NCI-H1417 treated with DMSO at 0.1 percent for 48 hours (cell line): ENCODE measurements around the gene DOCK1.

Source experiments
- DNase-seq: peaks from one replicate; lab custom pipeline; 2025; lab: John Stamatoyannopoulos, UW

Gene DOCK1

GRCh38 chr10:127142856-127143255, 237.6 kb downstream of the DOCK1 start:
- DNase-seq = no peak

DNA sequence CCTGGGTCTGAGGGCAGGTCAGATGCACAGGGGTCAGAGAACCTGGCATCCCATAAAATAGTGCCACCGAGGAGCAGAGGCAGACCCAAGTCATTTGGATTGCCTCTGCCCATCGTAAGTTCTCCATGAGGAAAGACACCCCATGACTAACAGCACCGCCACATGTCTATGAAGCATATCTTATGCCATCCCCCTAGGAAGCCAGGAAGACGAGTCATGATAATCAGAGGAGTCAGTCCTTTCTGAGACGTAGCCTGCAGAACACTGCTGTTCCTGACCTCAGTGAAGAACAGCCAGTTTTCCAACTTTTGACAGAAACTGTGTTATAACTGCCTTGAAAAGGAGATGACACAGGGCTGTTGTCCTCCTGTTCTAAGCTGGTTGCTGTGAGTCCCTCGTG, 239.9 kb downstream of the DOCK1 start:
- no peak for DNase-seq

DNA sequence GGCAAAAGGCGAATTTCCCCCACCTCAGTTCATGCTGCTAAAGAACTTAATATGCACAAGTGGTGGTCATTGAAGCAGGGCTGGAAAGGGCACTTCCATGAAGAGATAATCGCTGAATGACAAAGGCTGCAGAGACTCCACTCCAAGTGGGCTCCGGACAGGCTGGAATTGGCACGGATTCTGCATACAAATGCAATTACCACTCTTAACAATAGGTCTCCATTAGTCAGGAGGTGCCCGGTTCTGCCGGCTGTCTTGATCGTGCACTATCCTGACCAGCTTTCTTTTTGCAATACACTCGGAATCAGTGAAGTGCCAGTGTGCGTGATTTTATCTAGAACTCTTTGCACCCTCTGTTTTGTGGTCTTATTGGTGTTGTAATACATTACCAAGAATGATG, 241.4 kb downstream of the DOCK1 start:
- DNase-seq = no peak

- no peak for DNase-seq
Measured at GRCh38 chr10:127148066-127148932, 243.1 kb downstream of the DOCK1 start.

GRCh38 chr10:127148933-127149220, 243.6 kb downstream of the DOCK1 start:
- no peak for DNase-seq

GRCh38 chr10:127149501-127150081, 244.4 kb downstream of the DOCK1 start:
- no peak for DNase-seq

- DNase-seq = no peak
Measured at GRCh38 chr10:127150136-127150535, 244.9 kb downstream of the DOCK1 start.

DNA sequence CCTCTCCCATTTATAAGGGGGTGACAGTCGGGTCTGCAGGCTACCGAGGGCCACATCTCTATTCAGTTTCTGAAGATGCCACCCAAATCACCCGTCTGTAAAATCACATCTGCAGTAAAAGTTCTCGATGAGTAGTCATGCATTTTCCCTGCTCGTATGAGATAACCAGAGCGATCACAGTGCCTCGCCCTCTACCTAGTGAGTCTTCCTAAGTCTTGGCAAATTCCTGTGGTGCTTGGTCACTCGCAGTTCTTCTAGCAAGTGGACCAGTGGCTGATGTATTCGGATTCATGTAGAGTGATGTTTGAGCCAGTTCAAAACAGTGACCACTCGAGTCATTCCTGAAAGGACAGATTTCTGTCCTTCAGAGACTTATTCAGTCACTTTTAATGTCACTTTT, 246.3 kb downstream of the DOCK1 start:
- no peak for DNase-seq

DNA sequence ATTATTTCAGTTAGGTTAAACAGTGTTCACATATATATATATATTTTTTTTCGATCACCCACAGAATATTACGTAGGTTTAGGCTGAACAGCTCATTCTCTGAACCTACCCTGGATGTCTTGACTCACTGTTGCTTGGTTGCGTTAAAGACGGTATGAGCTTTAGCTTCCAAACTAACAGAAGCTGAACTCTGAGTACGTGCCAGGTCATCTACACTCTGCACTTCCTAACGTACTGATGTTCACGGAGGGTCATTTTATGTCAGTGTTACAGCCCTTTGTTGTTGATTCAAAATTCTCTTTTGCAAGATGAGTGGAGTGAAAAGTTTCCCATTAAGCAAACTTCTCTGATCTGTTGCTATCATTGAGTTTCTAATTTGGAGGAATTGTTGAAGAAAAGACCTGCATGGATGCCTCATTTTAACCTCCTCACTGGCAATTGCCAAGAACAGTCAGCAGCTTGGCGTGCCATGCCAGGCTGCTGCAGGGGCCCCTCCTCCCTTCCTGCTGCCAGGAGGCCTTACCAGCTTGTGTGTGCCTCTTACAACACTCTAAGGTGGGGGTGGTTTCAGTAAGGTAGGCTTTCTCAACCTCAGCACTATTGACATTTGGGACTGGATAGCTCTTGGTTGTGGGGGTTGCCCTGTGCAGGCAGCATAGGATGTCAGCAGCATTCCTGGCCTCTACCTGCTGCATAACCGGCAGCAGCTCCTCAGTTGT, 246.9 kb downstream of the DOCK1 start:
- DNase-seq = no peak

- DNase-seq = no peak
Measured at GRCh38 chr10:127153181-127153580, 248.0 kb downstream of the DOCK1 start.

DNA sequence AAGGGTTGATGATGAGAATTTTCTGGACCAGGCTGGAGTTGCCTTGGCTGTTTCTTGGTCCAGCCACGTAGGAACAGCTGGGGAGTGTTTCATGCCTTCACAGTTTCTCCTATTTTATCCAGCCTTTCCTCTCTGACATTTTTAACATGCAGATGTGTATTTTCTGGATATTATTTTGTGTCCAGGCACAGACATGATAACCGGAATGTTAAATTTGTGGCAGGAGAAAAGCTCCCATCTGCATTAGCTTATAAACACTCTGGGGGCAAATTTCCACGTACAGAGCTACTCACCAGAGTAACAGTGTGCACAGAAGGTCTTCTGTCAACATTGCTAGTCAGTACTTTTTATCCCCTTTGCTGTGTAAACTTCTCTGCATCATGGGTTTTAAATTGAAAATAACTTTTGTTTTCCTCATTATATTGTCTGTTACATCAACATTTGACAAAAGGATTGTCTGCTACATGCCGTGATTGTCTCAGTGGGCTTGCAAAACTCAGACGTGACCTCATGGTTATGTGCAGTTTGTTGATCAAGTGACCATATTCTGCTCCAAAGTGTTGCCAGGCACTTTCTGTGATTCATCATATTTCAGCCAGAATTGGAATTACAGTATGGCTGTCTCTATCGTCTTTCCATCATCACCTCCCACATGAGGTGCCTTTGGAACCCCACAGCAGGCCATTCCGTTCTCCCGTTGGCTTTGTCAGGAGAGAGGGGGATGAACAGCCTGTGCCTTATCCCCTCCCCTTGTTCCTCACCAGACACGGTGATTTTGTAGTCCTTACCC, 249.8 kb downstream of the DOCK1 start:
- no peak for DNase-seq

DNA sequence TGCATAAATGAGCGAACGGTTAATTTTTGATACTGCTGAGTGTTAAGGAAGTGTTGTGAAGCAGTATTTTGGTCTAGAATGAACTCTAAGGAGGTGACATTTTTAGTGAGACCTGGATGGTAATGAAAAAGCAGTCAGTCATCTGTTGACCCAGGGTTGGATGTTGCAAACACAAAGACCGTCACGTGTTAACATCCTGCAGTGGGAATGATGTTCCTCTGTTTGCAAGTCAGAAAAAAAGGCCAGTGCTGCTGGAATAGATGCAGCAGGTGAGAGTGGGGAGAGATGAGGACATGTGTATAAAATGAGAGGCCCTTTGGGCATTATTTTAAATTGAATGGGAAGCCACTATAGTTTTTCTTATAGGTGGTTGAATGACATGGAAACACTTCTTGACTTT, 251.9 kb downstream of the DOCK1 start:
- DNase-seq = no peak

DNA sequence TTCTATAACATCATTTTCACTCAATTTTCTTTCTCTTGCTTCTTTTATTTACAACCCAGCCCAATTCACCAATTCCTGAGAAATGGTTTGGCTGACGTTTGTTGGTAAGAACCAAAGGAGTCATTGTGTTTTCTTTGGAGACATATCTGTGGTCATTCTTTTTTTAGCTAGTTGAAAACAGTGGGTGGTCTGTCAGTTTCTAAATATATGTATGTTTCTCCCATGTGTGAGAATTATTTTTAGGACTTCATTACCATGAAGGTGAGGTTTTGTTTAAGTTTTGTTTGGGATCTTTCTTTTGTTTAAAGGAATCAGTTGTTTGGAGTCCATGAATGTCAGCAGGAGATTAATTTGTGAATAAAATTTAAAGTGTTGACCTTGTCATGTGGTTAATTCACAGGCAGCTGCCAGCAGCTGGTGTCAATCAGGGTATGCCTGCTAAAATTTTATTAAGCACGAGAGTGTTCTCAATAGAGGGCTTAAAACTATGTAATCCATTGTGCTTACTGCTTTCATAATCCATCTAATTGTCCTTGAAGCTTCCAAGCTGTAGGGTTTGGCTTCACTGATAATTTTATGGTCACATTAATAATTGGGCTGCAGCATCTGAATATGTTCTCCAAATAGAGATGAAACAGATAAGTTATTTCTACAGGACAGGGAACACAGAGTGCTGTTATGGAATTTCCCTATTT, 252.4 kb downstream of the DOCK1 start:
- no peak for DNase-seq

DNA sequence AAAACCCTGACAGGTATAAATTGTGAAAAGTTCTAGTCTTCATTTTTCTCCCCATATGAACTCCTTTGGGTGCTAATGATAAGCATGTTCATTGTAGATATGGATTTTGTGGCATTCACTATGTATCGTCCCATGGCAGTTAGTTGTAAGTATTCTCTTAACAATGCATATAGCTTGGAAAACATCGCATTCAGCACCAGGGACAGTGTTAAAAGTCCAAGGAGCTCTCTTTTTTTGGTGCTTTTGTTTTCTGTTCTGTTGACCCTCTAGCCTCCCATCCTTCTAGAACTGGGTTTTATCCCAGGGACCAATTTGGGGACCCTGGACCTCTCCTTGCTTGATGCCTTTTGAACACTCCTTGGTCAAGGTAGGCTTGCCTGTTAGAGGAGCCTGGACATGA, 253.4 kb downstream of the DOCK1 start:
- DNase-seq = no peak

- no peak for DNase-seq
Measured at GRCh38 chr10:127159648-127160245, 254.5 kb downstream of the DOCK1 start.

GRCh38 chr10:127161482-127161881, 256.3 kb downstream of the DOCK1 start:
- DNase-seq = no peak

DNA sequence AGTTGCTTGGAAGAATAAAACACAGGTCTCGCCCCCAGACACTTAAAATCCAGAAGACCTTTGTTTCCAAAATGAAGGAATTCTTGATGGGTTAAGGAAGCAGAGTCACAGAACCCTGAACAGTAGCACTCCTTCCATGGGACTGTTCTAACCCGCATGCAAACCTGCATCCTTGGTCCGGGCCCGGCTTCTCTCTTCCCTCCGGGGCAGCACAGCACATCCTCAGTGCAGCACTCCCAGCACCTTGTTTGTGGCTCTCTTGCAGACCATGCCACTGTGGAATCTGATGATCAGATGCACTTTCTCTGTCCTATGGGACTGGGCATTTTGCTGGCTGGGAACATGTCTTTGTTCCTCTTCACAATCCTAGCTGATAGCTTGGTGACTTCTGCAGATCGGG, 257.6 kb downstream of the DOCK1 start:
- no peak for DNase-seq

- no peak for DNase-seq
Measured at GRCh38 chr10:127168261-127168660, 263.0 kb downstream of the DOCK1 start.

DNA sequence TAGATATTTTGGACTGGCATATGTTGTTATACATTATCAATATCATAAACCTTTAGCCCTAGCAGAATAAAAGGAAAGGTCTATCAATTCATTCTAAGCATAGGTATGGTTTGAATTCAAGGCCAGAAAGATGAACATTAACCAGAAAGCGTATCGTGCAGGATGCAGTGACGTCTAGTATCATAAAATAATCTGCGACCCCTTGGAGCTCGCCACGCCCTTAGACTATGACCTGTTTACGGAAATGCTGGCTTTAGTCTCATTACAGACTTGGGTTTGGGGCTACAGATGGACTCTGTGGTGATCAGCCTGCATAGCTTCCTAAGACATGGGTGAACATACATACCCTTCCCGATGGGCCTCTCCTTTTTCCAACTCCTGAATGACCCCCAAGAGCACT, 269.6 kb downstream of the DOCK1 start:
- no peak for DNase-seq

DNA sequence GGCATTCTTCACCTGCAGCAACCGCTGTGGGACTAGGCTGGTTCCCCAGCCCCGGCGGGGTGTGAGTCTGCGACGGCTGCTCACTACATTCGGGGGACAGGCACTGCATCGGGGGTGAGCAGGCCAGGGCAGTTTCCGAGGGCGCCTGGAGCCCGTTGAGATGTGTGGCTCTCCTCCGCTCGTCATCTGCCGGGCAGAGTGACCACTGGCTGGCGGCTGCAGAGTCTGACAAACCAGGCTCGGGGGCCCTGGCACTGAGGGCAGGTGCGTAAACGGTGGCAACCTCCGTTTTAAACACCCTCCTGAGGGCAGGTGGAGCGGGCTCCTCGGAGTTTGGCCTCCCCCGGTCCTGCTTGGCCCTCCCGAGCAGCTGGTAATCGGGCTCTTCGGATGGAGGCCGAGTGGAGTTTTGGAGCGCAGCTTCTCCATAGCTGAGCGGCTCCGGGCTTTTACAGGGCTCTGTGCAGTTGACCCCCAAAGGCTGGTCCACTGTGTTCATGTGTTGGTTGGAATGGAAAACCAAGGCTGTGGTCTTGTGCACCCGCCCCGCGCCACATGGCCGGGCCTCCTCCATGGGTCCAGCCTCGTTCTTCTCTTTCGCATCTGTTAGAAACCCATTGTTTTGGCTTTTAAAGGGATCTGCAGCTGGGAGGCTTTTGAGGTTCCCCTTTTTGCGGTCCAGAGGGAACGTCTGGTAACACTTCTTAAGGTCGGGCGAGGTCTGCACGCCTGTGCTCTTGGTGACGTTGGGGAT, 270.3 kb downstream of the DOCK1 start:
- DNase-seq = no peak

DNA sequence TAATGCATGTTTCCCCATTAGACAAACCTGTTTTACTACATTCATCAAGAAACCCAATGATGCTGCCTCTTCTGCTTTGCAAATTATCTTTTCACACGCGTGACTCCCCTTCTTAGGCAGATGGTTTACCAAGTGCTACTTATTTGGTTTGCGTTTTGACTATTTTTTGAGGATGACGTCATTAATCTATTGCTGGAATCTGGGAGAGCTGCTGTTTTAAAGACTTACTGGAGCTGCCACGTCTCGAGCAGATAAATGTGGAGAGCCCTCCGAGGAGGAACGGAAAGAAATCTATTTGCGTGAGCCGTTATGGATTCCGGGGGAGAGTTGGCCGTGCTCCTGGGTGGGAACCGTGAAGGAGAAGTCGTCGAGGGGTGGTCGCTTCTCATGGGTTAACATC, 271.4 kb downstream of the DOCK1 start:
- no peak for DNase-seq
